Measurements from ENCODE around the gene CFAP57. TPM values are rescaled to one million over a fixed set of nuclear protein-coding genes. Genes with fewer than 3 reads are reported as not detected.

CFAP57 gene
- total and polyA plus RNA-seq, 2 of the 13 experiments (the other 11 are each of a cell fraction or from before 2014, with no cell fraction given) = 0.01 TPM; not detected in 1

DNA sequence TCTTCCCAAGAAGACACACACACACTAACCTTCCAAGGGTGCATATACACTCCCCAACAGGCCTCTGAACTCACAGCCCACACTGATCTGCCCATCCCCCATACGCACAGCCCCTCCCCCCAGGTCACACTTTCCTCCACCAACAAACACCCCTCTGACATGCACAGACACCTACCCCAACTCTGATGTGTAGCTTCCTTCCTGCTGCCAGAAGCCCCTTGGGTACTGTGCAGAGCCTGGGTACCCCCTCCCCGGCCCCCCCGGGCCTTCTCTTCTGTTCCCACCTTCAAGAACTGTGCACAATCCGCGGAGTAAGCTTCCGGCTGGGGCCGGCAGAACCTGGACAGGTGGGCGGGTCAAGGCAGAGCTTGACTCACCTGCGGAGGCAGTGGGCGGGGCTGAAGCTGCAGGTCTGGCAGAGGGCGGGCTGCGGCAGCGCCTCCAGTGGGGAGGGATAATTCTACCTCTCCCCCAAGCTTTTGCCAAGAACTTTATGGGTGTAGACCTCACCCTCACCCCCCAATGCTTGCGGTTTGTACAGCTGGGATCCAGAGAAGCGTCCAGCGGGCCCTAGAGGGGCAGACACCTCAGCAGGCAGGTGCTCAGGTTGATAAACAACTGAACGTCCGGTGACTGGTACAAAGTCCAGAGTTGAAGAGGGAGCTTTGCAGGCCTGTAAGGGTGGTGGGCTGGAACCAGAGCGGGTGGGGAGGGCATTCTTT is 113.3 kb downstream of the CFAP57 start, which contains the start of gene C1orf210 (continued):
- TF ChIP-seq ZNF333 (CRISPR knock-in tag; IDR thresholded peaks at IDR 0.05; ENCODE audit: borderline replicate concordance) = 0 out of 2 replicates have a peak, but pooled peaks have one; percentile 21
- TF ChIP-seq ATF4 (CRISPR knock-in tag; IDR thresholded peaks at IDR 0.05) = no peak
- peak; percentile 63; the same call in 1 of the 2 replicates for TF ChIP-seq ZFX (CRISPR knock-in tag; IDR thresholded peaks at IDR 0.05; ENCODE audit: low read depth)
- TF ChIP-seq ZNF501 (CRISPR knock-in tag; IDR thresholded peaks at IDR 0.05) = peak; percentile 63; the same call in 1 of the 2 replicates
- TF ChIP-seq ATM (IDR thresholded peaks at IDR 0.05; ENCODE audit: borderline replicate concordance) = no peak
- TF ChIP-seq, protein P1, sequence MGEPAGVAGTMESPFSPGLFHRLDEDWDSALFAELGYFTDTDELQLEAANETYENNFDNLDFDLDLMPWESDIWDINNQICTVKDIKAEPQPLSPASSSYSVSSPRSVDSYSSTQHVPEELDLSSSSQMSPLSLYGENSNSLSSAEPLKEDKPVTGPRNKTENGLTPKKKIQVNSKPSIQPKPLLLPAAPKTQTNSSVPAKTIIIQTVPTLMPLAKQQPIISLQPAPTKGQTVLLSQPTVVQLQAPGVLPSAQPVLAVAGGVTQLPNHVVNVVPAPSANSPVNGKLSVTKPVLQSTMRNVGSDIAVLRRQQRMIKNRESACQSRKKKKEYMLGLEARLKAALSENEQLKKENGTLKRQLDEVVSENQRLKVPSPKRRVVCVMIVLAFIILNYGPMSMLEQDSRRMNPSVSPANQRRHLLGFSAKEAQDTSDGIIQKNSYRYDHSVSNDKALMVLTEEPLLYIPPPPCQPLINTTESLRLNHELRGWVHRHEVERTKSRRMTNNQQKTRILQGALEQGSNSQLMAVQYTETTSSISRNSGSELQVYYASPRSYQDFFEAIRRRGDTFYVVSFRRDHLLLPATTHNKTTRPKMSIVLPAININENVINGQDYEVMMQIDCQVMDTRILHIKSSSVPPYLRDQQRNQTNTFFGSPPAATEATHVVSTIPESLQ (CRISPR knock-in tag; conservative IDR thresholded peaks at IDR 0.05) = no peak
- 0 out of 2 replicates have a peak, but pooled peaks have one; percentile 30 for TF ChIP-seq MEF2D (CRISPR knock-in tag; IDR thresholded peaks at IDR 0.05)
- TF ChIP-seq FUBP1 (CRISPR knock-in tag; IDR thresholded peaks at IDR 0.05; ENCODE audit: borderline replicate concordance) = no peak
- TF ChIP-seq SNRNP70 (IDR thresholded peaks at IDR 0.05; ENCODE audit: low read depth, low read length) = no peak
- TF ChIP-seq KLF16 (CRISPR knock-in tag; IDR thresholded peaks at IDR 0.05) = no peak
- TF ChIP-seq ZNF616 (CRISPR knock-in tag; IDR thresholded peaks at IDR 0.05; ENCODE audit: low read depth) = 0 out of 2 replicates have a peak, but pooled peaks have one; percentile 30
- TF ChIP-seq PHF20 (CRISPR knock-in tag; IDR thresholded peaks at IDR 0.05) = no peak
- TF ChIP-seq PITX1 (CRISPR knock-in tag; IDR thresholded peaks at IDR 0.05) = peak; percentile 49; the same call in 1 of the 2 replicates
- TF ChIP-seq NAIF1 (CRISPR knock-in tag; IDR thresholded peaks at IDR 0.05; ENCODE audit: borderline replicate concordance) = no peak
- TF ChIP-seq ASH2L (IDR thresholded peaks at IDR 0.05; ENCODE audit: insufficient read length, low read depth, low read length) = peak; percentile 37
- TF ChIP-seq HIVEP1 (CRISPR knock-in tag; IDR thresholded peaks at IDR 0.05) = no peak
- TF ChIP-seq, protein P2, sequence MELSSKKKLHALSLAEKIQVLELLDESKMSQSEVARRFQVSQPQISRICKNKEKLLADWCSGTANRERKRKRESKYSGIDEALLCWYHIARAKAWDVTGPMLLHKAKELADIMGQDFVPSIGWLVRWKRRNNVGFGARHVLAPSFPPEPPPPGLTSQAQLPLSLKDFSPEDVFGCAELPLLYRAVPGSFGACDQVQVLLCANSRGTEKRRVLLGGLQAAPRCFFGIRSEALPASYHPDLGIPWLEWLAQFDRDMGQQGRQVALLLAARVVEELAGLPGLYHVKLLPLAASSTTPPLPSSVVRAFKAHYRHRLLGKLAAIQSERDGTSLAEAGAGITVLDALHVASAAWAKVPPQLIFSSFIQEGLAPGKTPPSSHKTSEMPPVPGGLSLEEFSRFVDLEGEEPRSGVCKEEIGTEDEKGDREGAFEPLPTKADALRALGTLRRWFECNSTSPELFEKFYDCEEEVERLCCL (CRISPR knock-in tag; IDR thresholded peaks at IDR 0.05; ENCODE audit: borderline replicate concordance) = no peak
- TF ChIP-seq, protein P3, sequence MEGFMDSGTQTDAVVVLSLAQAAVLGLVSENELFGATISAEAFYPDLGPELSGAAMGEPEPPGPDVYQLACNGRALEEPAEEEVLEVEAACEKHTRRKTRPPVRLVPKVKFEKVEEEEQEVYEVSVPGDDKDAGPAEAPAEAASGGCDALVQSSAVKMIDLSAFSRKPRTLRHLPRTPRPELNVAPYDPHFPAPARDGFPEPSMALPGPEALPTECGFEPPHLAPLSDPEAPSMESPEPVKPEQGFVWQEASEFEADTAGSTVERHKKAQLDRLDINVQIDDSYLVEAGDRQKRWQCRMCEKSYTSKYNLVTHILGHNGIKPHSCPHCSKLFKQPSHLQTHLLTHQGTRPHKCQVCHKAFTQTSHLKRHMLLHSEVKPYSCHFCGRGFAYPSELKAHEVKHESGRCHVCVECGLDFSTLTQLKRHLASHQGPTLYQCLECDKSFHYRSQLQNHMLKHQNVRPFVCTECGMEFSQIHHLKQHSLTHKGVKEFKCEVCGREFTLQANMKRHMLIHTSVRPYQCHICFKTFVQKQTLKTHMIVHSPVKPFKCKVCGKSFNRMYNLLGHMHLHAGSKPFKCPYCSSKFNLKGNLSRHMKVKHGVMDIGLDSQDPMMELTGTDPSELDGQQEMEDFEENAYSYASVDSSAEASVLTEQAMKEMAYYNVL (CRISPR knock-in tag; IDR thresholded peaks at IDR 0.05; ENCODE audit: borderline replicate concordance) = no peak
- peak; percentile 31; the same call in 1 of the 2 replicates for TF ChIP-seq ZNF746 (CRISPR knock-in tag; IDR thresholded peaks at IDR 0.05)
- no peak for TF ChIP-seq KAT8 (CRISPR knock-in tag; IDR thresholded peaks at IDR 0.05)
